ENCODE results near the gene LMF1.

LMF1 gene

DNA sequence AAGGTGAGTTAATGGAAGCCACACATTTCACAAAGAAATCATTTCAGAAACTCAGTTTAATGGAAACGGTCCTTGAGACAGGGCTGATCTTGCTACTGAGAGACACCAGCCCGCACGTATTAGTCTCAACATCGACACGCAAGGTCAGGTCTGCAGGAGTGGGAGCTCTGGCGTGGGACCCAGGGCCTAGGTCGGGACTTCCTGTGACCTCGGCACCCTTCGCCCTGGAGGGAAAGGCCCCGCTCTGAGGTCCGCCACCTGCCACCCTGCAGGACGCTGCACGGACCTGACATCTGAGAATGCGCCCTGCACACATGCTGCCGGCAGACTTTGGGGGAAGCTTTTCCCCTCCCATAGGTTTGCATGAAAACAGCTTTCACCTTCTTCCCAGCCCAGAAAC is 59.7 kb downstream of the LMF1 start:
- no peak for DNase-seq

DNA sequence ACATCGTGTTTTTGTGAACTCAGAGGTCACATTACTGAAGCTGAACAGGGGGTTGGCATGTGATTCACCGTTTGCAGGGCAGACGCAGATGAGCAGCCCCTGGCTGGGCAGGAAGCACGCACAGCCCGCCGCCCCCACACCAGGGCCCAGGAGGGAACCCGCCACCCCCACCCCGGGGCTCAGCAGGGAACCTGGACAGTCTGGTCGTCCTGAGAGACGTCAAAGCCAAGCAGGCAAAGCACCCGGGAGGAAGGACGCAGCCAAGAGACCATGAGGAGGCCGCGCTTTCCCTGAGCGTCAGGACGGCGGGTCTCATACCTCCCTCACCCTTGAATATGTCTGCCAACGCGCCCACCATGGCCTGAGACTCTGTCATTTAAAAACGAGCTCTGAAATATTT is 60.6 kb downstream of the LMF1 start:
- DNase-seq = no peak

DNA sequence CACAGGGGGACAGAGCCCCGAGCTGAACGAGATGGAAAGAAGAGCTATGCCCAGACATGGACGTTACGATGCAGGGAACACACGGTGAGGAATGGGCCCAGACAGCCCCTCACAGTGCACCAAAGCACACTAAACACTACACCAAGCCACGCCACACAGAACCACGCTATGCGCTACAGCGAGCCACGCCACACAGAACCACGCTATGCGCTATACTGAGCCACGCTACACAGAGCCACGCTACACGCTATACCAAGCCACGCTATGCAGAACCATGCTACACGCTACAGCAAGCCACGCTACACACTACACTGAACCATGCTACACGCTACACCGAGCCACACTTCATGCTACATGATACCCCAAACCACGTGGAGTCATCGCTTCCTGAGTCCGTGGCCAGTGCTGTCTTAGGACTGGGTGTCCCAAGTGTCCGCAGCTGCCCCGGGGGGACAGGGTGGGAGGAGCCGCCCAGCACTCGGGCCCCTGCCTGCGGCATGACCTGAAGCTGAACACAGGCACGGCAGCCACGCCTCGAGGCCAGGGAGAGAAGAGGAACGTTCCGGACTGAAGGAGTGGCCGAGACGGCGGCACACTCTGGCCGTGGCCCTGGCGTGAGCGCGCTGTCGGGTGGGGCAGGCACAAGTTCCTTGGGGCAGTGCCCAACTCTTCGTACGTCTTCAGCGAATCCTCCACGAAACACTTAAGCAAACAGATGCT is 61.3 kb downstream of the LMF1 start:
- no peak for DNase-seq

DNA sequence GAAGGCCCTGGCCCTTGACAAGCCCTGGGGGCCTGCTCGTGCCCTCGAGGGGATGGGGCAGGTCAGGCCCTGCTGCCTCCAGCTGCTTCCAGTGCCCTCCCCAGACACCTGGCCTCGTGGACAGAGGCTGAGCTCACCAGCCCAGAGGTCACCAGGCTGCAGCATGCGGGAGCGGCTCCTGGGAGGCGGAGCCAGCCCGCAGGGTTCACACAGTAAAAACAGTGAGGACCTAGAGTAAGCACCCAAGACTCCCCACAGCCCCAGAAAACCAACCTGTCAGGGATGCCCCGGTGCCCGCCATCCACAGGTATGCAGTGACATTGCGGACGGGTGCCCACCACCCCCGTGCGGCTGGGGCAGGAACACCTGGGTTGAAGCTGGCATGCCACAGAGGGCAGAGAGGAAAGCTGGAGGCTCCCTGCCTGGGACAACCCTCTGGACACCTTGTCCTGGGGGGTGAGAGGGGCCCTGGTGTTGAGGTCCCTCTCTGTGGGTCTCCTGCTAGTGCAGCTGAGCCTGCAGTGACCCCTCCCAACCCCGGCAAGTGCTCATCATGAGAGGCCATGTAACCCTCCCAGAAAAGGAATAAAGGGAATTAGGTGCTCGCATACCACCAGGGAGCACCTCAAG is 62.1 kb downstream of the LMF1 start:
- no peak for DNase-seq

DNA sequence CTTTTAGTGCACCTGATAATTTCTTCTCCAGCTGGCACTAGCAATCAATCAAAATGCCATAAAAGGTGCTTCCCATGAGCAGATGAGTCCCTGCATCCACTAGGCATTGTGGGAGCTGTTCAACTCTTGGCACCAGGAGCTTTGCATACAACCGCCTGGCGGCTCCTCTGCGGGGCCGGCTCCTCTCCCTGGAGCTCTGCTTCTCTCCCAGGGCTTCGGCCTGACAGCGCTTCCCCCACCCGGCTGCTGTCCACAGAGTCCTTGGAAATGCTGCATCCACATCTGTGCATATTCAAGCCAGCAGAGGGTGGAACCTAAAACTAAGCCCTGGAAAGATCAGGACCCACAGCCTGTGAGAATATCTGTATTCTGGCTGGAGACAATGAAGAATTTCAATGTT is 62.9 kb downstream of the LMF1 start:
- no peak for DNase-seq

DNA sequence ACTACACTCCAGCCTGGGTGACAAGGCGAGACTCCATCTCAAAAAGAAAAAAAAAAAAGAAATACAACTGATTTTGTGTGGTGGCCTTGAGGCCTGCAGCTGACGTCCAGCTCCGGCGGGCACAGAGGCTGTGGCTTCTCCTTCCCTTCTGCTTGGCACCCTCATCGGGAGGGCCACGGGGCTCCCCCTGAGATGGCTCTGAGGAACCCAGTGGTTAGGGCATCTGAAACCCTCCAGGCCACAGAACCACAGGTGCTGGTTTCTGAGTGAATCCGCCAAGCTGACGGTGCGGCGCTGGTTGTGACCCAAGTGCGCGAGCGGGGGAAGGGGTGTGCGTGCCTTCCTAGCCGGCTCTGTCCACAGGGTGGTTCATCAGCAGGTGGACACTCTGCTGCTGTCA is 63.4 kb downstream of the LMF1 start:
- DNase-seq = no peak

DNA sequence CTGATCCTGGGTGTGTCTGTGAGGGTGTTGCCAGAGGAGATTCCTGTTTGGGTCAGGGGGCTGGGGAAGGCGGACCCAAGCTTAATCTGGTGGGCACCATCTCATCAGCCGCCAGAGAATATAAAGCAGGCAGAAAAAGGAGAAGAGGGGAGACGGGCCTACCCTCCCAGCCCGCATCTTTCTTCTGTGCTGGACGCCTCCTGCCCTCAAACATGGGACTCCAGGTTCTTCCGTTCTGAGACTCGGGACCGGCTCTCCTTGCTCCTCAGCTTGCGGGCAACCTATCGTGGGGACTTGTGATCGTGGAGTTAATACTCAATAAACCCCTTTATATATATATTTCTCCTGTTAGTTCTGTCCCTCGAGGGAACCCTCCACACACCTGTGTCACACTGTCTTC is 64.5 kb downstream of the LMF1 start:
- no peak for DNase-seq

DNA sequence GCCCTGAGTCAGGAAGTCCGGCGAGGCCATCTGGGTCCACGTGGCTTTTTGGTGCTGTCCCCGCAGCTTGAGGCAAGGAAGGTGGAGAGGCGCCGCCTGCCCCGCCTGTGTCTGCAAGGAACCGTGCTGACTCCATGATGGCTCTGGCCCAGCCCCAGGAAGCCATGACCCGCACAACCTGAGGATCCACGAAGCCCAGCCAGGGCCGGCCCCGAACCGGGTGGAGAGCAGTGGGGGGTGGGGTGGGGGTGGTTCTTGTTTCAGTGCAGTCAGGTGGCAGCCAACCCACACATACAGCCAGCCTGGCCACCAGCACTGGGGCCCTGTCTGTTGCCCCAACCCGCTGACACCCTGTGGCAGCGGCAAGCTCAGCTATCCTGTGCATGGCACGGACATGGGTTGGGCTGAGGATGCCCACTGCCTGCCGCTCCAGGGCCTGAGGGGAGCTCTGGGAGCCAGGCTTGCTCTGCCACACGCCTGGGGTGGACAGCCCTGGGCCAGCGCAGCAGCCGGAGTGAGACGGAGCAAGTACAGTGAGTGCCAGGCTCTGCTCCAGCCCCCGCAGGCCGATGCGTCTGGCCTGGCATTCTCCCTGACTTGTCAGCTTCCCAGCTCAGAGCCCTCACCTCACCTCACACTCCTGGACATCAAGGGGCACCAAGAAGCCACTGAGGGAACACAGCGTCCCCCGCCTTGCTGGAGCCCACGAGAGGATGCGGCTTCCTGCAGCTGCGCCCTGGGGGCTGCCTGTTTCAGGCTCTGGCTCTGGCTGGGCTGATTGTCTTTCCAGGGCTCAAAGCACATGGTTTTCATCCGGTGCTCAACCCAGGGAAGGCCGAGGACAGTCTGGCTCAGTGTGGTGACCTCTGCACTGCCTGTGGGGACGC is 68.8 kb downstream of the LMF1 start:
- no peak for DNase-seq

DNA sequence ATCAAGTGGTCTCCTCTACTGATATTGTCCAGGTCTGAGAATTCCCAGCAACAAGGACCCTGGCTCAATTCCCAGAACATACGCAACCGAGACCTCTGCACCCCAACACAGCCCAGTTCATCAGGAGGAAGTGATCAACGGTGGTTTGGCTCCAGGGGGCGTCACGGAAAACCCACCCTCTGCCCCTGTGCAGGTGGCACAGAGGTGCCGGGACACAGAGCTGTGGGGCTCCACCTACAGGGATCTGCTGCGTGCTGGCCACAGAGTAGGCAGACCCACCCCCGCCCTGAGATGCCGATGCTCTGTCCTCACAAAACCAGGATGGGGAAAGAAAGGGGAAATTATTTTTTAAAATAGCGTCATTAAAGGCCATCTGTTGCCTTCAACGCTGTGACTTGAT is 69.6 kb downstream of the LMF1 start:
- no peak for DNase-seq

DNA sequence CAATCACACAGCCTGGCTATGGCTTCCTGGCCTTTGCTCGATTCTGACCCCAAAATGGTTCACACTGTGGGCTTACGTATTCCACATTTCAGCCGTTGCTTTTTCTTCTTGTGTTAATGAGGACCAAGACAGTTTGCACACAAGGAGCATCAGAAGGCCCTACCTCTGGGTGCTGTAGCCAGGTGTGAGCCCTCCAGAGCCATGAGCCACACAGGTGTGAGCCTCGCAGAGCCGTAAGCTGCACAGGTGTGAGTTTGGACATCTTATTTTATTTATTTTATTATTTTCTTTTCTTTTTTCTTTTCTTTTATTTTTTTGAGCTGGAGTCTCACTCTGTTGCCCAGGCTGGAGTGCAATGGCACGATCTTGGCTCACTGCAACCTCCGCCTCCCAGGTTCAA is 70.6 kb downstream of the LMF1 start:
- DNase-seq = no peak

DNA sequence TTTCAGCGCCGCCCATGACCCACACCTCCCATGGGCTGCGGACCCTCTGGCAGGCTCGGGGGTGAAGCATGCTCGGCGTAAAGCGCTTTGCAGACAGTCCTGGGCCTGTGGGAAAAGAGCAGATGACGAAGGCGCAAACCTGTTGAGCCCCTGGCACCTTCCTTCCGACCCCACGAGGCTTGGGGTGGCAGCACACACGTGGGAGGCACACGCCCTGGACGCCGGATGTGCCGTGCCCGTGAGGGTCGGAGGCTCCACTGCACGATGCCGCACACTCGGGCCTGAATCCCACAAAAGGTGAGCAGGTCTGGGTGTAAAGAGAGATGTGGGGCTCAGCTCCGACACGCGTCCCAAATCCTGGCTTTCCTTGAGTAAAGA is 71.1 kb downstream of the LMF1 start:
- no peak for DNase-seq

DNA sequence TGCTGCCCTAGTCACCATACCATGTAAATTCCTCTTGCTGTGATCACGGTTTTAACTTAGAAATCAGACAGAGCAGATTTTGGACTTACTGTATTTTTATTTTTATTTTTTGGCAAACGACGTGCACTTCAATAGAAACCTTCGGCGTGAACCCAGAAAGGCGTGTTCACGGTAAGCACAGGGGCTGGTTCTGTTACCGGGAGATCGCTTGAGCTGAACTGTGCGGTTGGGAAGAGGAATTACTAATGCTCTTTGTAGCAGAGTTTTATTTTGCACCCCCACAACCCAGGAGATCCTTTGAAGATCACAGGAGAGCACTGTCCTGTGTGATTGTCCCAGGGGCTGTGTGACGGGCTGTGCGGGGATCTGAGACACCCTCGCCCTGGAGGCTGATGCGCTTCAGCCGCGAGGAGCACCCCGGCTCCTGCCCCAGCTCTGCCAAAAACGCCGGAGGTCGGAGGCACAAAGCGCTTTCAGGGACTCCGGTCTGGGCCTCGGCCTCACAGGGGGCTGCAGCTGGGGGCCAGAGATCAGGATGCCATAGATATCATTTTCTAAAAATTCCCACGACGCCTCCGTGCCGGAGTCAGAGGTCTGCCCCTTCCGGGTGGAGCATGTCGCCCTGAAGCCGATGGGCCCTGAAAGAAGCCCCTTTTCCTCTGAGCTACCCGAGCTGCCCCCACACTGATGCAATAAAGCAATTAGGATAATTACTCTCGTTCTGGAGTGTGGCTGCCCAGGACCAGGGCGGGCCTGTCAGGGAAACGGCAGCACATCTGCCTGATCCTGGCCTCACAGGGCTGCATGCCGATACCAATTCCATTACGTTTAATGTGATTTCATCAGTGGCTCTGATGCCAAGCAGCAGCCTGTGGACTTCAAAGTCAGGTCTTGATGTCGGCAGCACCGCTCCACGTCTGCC is 71.8 kb downstream of the LMF1 start:
- DNase-seq = no peak

DNA sequence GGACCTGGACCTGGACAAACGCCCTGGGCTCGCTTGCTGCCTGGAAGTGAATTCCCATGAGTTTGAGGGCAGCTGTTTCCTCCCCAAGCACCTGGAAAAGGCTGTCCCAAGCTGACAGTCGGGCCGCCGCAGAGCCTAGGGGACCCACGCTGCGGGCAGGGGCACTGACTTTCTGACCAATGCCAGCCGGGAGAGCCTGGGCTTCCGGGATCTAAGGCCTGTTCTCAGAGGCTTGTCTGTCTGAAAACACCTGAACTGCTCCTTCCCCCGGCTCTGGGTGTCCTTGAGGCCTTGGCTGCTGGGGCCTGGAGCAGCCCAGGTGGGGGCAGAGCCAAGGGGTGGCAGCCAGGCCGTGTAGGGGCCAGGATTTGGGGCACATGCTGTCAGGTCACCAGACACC is 72.6 kb downstream of the LMF1 start:
- no peak for DNase-seq

DNA sequence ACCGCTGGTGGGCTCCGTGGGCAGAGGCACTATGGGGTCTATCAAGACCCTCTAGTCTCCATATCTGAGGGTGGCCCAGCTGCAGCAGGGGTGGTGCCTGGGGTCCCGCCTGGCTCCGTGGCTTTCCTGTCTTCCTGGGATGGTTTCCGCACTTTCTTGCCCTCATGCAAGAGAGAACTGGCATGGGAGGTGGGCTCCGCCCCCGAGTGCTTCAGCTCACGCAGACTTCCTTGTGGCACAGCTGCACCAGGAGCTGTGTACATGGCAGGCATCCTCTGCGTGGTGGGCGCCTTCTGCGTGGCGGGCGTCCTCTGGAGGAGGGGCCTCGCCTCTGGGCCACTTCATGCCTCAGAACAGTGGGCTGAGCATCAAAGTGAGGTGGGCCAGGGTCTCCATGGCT is 73.1 kb downstream of the LMF1 start:
- DNase-seq = no peak

DNA sequence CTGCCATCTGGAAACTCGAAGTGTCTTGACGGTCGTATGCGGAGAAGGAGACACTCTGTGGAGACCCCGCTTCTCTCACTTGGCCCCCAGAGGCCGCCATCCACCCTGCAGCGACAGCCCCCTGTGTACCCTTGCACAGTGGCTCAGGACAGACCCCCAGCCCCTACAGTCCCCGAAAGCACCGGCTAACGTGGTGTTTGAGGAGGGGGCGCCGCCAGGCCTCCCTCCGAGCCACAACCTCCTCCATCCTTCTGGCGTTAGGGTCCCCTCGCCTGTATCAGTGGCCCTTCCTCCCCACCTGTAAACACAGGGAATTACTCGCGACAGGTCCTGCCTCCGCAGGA is 73.6 kb downstream of the LMF1 start:
- DNase-seq = no peak

DNA sequence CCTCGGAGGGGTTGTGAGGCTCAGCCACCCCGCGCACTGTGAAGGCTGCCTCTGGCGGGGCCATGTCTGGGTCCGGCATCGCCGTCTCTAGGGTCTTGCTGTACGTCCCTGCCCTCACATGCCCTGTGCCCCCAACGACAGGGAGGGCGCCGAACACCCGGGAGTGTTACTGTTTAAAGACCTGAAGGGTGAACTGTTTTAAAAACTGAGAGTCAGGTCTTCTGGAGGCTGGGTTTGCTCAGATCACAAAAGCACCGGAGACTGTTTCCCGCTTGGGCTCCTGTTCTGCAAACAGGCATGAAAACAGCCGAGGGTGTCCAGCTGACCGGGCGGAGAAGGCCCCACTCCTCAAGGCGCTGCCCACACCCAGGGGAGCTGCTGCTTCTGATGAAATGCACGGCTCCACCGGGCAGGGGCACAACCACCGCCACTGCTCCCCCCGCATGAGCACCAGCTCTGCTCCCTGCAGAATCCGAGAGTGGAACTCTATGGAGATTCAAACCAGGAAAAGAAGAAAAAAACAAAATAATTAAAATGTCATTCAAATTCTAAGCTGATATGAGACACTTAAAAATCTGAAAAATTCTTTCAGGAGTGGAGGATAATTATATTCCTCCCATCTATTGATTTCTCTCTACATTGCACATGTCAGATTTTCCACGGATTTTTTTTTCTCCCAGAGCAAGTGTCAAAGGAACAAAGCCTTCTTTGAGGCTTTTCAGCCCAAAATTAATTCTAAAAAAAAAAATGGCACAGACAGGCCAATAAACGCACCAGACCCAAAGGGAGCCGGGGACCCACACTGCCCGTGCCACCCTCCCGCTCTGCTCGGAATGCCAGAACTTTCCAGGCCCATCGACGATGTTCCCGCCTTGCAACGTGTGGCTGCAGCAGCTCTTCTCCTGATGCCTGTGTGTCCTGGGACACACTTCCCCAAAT is 74.3 kb downstream of the LMF1 start:
- no peak for DNase-seq

DNA sequence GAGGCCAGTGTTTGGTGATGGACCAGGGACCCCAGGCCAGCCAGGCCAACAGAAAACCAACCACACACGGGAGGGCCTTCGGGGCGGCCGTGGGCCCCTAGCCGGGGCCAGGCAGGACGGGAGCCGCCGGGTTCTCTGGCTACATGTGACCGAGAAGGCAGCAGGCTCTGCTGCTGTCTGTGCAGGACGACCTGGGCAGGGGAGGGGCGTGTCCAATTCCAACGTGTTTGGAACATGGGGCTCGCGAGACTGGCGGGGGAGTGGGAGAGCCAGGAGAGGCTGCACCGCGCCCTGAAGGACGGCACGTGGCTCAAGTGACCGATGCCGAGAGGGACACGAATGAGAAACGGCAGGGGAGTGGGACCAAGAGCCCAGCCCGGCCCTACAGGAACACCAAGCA is 75.4 kb downstream of the LMF1 start:
- DNase-seq = no peak

DNA sequence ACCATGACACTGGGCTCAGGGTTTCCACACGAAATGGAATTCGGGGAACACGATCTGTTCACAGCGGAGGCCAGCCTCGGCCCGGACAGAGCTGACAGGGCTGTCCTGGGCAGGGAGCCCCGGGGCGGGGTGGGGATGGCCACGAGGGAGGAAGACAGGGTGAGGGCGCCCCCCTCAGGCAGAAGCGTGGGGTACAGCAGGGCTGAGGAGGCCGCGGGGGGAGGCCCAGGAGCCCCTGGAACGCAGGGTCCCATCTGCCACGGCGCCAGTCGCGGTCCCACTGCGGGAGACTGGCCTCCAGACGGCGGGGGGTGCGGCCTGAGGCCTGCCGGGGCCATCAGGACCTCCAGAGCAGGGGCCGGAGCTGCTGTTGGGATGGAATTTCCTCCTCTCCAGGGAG is 75.9 kb downstream of the LMF1 start:
- no peak for DNase-seq

DNA sequence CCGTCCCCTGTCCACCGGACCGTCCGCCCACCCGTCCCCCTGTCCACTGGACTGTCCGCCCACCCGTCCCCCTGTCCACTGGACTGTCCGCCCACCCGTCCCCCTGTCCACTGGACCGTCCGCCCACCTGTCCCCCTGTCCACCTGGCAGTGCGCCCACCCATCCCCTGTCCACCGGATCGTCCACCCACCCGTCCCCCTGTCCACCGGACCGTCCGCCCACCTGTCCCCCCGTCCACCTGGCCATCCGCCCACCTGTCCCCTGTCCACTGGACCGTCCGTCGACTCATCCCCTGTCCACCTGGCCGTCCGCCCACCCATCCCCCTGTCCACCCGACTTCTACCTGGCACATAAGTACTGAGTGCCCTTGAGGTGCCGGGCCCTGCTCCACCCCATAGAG is 76.6 kb downstream of the LMF1 start:
- no peak for DNase-seq

DNA sequence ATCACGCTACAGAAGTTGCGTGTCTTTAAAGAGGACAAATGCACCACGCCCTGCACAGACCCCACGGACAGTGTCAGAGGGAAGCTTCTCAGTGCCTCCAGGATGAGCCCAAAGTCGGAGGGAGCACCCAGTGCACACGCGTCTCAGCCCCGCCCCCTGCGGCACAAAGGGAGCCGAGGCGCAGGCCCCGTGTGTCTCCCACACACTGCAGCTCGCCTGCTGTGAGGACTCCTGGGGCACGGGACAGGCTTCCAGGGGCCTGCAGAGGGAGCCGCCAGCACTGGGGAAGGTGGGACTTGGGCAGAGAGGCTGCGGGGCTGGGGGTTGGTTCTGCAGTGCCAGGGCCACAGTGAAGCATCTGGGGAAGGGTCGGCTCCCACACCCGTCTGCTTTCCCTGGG is 77.4 kb downstream of the LMF1 start:
- DNase-seq = no peak

DNA sequence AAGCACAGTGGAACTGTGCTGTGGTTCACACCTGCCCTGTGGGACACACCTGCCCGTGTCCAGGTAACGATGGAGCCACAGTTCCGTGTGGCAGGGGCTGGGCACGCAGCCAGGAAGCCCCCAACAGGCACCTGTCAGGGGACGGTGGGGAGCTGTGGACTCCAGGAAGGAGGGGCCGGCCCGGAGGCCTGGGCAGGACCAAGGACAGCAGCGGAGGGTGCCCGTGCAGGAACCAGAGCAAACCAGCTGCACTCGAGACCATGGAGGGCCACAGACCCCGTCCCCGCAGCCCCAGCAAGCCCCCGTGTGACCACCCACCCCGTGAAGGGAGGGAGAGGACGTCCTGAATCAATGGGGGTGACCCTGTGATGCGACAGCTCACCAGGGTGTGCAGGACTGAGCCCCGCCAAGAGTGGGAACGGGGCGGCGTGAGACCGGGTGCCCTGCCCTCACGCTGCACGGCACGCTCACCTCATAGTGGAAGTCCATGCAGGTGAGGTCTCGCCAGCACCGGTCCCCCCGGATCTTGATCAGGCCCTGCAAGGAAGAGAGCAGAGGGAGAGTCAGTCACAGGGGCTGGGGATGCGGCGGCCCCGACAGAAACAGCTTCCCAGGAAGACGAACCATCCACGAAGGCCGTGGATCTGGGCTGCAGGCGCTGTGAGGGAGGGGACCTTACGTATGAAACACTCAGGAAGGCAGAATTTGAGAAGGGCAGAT is 78.1 kb downstream of the LMF1 start:
- DNase-seq = no peak

Measured in effector CD8-positive, alpha-beta T cell (primary cell).